Measurements from ENCODE around the gene SYCP2.

Gene SYCP2

GRCh38 chr20:59825563-59825920 lies 107.9 kb downstream of the SYCP2 start:
- no peak for TF ChIP-seq CTCF (IDR thresholded peaks at IDR 0.05; ENCODE audit: low read depth, low read length, missing control alignments)
- DNase-seq (ENCODE audit: extremely low read depth, low read depth), result no peak
- H3K4me3 ChIP-seq (replicated peaks; ENCODE audit: low read depth, low read length), result no peak overlapping the region

GRCh38 chr20:59824711-59825562 lies 108.5 kb downstream of the SYCP2 start:
- no peak overlapping the region for H3K4me3 ChIP-seq (replicated peaks; ENCODE audit: low read depth, low read length)
- no peak for TF ChIP-seq CTCF (IDR thresholded peaks at IDR 0.05; ENCODE audit: low read depth, low read length, missing control alignments)
- DNase-seq (ENCODE audit: extremely low read depth, low read depth), result no peak

DNA sequence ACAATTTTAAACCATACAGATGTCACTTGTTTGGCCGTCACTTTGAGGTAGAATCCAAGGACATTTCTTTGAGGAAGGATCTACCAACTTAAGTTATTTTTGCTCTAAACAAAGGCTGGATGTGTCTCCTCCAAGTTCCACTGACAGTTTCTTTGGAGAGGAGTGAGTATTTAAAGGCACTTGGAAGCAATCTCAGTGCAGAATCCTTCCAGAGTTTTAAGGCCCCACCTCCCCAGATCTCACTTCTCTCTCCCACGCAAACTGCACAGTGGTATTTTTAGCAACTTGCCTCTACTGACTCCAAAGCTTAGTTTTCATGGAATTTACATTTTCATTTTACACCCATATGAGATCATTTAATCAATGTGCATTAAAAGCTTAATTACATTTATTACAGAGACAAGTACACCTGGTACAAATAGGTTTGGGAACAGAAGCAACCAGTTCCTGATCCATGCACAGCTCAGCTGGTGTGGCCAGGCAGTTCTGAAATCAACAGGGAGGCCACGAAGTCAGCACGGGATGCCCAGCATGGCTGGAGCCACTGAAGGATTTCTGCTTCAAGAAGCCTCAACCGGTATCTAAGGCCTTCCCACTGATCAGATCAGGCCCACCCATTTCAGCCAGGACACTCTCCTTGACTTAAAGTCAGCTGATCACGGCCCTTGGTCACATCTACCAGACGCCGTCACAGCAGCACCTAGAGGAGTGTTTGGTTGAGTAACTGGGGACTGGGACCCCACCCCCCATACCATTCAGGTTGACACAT lies 109.8 kb downstream of the SYCP2 start:
- DNase-seq (ENCODE audit: extremely low read depth, low read depth), result no peak
- no peak for TF ChIP-seq CTCF (IDR thresholded peaks at IDR 0.05; ENCODE audit: low read depth, low read length, missing control alignments)
- H3K4me3 ChIP-seq (replicated peaks; ENCODE audit: low read depth, low read length), result no peak overlapping the region

DNA sequence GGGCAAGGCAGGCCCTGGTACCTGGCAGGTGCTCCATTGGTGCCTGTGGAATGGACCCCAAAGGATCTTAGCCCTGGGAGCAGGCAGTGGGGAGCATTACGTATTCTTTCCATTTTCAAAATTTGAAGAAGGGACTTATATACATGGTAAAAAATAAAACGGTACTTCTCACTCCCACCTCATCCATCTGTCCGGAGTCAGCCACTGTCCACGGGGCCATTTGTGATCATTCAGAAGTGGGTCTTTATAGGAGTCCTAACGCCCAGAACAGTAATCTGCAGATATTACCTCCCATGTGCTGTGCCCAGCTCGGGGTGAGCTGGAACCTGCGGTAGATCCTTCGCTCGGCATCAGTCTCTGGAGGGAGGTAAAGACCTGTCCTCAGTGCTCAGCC lies 110.4 kb downstream of the SYCP2 start:
- no peak overlapping the region for H3K4me3 ChIP-seq (replicated peaks; ENCODE audit: low read depth, low read length)
- DNase-seq (ENCODE audit: extremely low read depth, low read depth), result no peak
- TF ChIP-seq CTCF (IDR thresholded peaks at IDR 0.05; ENCODE audit: low read depth, low read length, missing control alignments), result no peak

GRCh38 chr20:59822291-59823029 lies 111.0 kb downstream of the SYCP2 start:
- TF ChIP-seq CTCF (IDR thresholded peaks at IDR 0.05; ENCODE audit: low read depth, low read length, missing control alignments), result no peak
- no peak overlapping the region for H3K4me3 ChIP-seq (replicated peaks; ENCODE audit: low read depth, low read length)
- no peak for DNase-seq (ENCODE audit: extremely low read depth, low read depth)

DNA sequence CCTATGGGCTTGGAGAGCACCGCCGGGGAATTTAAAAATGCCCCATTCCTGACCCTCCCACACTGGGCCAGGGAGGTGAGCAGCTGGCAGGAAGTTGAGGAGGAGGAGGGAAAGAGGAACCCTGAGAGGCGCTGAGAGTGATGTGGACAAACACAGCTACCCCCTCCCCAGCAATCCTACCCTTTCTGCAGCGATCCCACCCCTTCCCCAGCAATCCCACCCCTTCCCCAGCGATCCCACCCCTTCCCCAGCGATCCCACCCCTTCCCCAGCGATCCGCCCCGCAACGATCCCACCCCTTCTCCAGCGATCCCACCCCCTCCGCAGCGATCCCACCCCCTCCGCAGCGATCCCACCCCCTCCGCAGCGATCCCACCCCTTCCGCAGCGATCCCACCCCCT lies 111.6 kb downstream of the SYCP2 start:
- no peak overlapping the region for H3K4me3 ChIP-seq (replicated peaks; ENCODE audit: low read depth, low read length)
- DNase-seq (ENCODE audit: extremely low read depth, low read depth), result no peak
- TF ChIP-seq CTCF (IDR thresholded peaks at IDR 0.05; ENCODE audit: low read depth, low read length, missing control alignments), result no peak

Data from HFF-Myc (cell line).